Spleen (tissue), 7 donors: ENCODE measurements around the gene MRPL55.

Source experiments
- POLR2A ChIP-seq, 3 donors: fragments of 450-650 bp; IDR thresholded peaks; one replicate each; pipeline ENCODE4 v1.5.1; 2017; ENCODE audit warnings: antibody characterized with exemption in 3 of 3, mild to moderate bottlenecking in 1 of 3
- TF ChIP-seq, protein P1 (sequence below), 11 experiments: fragments of 200-600 bp in 7 of 11; fragments of 450-650 bp in 4 of 11; sonication (generic) in 4 of 11; IDR thresholded peaks in 8 of 11; conservative IDR thresholded peaks in 3 of 11; 1 replicate in 7 of 11; 2 replicates in 4 of 11; pipeline versions ENCODE4 v1.4.0 to v1.8.0; 2016 to 2021; ENCODE audit warnings: antibody characterized with exemption in 11 of 11, inconsistent platforms in 4 of 11, mild to moderate bottlenecking in 1 of 11
- donor health status: DM: no; HTN: no; CAD: no; lungs with moderate emphysema.
- donor health status: DM: no; HTN: no; CAD: no.
- donor health status: DM: no; HTN: no; CAD: no.

DNA sequence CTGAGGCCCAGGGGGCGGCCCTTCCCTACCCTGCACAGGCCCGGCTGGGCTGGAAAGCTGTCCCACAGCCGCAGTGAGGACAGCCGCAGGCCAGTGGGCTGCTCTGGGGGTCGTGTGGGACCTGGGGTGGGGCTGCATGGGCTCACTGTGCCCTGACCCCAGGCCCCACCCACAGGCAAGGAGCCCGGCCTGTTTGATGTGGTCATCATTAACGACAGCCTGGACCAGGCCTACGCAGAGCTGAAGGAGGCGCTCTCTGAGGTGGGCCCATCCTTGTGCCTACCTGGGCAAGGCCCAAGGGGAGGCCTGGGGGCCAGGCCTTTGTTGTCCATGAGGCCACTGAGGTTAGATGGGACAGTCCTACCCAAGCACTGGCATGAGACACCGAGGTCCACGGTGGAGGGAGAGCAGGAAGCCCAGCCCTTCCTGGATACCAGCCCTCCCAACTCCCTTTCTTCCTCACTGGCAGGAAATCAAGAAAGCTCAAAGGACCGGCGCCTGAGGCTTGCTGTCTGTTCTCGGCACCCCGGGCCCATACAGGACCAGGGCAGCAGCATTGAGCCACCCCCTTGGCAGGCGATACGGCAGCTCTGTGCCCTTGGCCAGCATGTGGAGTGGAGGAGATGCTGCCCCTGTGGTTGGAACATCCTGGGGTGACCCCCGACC is 39.2 kb upstream of the MRPL55 start:
- TF ChIP-seq, protein P1, sequence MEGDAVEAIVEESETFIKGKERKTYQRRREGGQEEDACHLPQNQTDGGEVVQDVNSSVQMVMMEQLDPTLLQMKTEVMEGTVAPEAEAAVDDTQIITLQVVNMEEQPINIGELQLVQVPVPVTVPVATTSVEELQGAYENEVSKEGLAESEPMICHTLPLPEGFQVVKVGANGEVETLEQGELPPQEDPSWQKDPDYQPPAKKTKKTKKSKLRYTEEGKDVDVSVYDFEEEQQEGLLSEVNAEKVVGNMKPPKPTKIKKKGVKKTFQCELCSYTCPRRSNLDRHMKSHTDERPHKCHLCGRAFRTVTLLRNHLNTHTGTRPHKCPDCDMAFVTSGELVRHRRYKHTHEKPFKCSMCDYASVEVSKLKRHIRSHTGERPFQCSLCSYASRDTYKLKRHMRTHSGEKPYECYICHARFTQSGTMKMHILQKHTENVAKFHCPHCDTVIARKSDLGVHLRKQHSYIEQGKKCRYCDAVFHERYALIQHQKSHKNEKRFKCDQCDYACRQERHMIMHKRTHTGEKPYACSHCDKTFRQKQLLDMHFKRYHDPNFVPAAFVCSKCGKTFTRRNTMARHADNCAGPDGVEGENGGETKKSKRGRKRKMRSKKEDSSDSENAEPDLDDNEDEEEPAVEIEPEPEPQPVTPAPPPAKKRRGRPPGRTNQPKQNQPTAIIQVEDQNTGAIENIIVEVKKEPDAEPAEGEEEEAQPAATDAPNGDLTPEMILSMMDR (IDR thresholded peaks at IDR 0.05 in 8 of 11, conservative IDR thresholded peaks at IDR 0.05 in 3 of 11) = no peak
- no peak for TF ChIP-seq POLR2A (IDR thresholded peaks at IDR 0.05)
